M059J (cell line): ENCODE data around the gene ATOSB. TPM values are rescaled to one million over a fixed set of nuclear protein-coding genes. Genes with fewer than 3 reads are reported as not detected.

Source experiments
- DNase-seq: peaks from one replicate; pipeline ENCODE4 v3.0.0-alpha.2; 2012; ENCODE audit warnings: low read depth
- total RNA-seq: library from RNA; depleted of rRNA; stranded (reverse); fragments of >200 nt; shearing (Covaris generic); gene quantifications from 2 replicates; pipeline ENCODE4 v1.2.3, GENCODE V29; 2014; rRNA removed

The ATOSB gene
- total RNA-seq, 1 experiment from 2014 or later, result 40.8 TPM

- no peak for DNase-seq
These were observed 60.6 kb downstream of the ATOSB start for GRCh38 chr9:35054871-35055644.

DNA sequence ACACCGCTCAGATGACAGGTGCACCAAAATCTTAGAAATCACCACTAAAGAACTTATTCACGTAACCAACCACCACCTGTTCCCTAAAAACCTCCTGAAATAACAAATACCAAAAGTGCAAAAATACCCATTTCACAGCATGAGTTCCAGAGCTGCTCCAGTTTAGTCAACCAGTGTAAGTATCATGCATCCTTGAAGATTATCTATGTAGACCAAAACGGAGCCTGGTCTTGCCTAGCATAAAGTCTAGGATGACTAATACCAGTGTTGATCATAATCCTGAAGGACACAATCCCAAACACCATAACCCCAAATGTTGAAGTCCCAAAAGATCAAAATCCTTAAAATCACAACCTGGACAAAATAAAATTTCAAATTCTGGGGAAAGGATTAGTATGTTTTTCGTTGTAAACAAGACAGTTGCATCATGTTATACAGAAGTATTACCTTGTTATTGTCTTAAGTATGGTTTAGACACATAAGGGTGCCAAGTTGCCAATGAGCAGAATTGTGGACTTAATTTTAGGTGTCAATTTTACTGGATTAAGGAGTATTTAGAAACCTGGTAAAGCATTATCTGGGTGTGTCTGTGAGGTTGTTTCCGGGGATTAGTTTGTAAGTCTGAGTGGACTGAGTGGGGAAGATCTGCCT is 61.4 kb downstream of the ATOSB start:
- DNase-seq, result no peak

Other genes starting within 250 kb of the ATOSB start
- not detected in 2 replicates for gene PHF24, start 157.6 kb downstream of the ATOSB start, total RNA-seq
- 18.0 and 23.1 TPM in 2 replicates for gene DNAJB5, start 126.1 kb downstream of the ATOSB start, total RNA-seq
- gene VCP, start 43.2 kb downstream of the ATOSB start, total RNA-seq, result 269 and 438 TPM in 2 replicates
- gene FANCG, start 35.9 kb downstream of the ATOSB start, total RNA-seq, result 37.1 and 46.7 TPM in 2 replicates
- 27.5 and 29.2 TPM in 2 replicates for gene PIGO, start 19.3 kb downstream of the ATOSB start, total RNA-seq
- 124 and 135 TPM in 2 replicates for gene STOML2, start 12.7 kb downstream of the ATOSB start, total RNA-seq
- 16.1 and 18.5 TPM in 2 replicates for gene UNC13B, start 46.1 kb upstream of the ATOSB start, total RNA-seq